Activated CD8-positive, alpha-beta memory T cell treated with anti-CD3 and anti-CD28 coated beads, Interleukin-2, amount 50 U/mL, for 24 hours (primary cell): ENCODE results near the gene MRPS18A.

ENCODE experiments used
- DNase-seq: peaks from one replicate; pipeline ENCODE4 v3.0.0-alpha.2; 2020; ENCODE audit errors: extremely low read depth

MRPS18A gene

GRCh38 chr6:43687437-43688347 is at the start of gene MRPS18A:
Gene MRPS18A (minus strand): TSS chr6:43687791. CDS start chr6:43687779, 12 bp downstream.
- peak; percentile 56 for DNase-seq

- no peak for DNase-seq
Measured at GRCh38 chr6:43736844-43737243, 49.3 kb upstream of the MRPS18A start.

- DNase-seq: no peak
Measured at GRCh38 chr6:43736211-43736786, 48.7 kb upstream of the MRPS18A start.

- DNase-seq: no peak
Measured at GRCh38 chr6:43735642-43736199, 48.1 kb upstream of the MRPS18A start.

GRCh38 chr6:43734294-43734665 is 46.7 kb upstream of the MRPS18A start:
- DNase-seq: no peak

- no peak for DNase-seq
Measured at GRCh38 chr6:43733471-43734293, 46.1 kb upstream of the MRPS18A start.

- no peak for DNase-seq
Measured at GRCh38 chr6:43730634-43731033, 43.0 kb upstream of the MRPS18A start.

- no peak for DNase-seq
Measured at GRCh38 chr6:43729537-43729936, 41.9 kb upstream of the MRPS18A start.

- no peak for DNase-seq
Measured at GRCh38 chr6:43728586-43728985, 41.0 kb upstream of the MRPS18A start.

GRCh38 chr6:43727634-43728033 is 40.0 kb upstream of the MRPS18A start:
- DNase-seq: no peak

GRCh38 chr6:43725643-43726580 is 38.3 kb upstream of the MRPS18A start:
- DNase-seq: no peak

- DNase-seq: peak; percentile 53
Measured at GRCh38 chr6:43724914-43725642, 37.5 kb upstream of the MRPS18A start.

GRCh38 chr6:43724354-43724753 is 36.8 kb upstream of the MRPS18A start:
- no peak for DNase-seq

- peak; percentile 36 for DNase-seq
Measured at GRCh38 chr6:43723737-43724295, 36.2 kb upstream of the MRPS18A start.

GRCh38 chr6:43722920-43723545 is 35.4 kb upstream of the MRPS18A start:
- no peak for DNase-seq

- DNase-seq: no peak
Measured at GRCh38 chr6:43720999-43721398, 33.4 kb upstream of the MRPS18A start.

- no peak for DNase-seq
Measured at GRCh38 chr6:43719511-43719910, 31.9 kb upstream of the MRPS18A start.

GRCh38 chr6:43718387-43719105 is 31.0 kb upstream of the MRPS18A start:
- no peak for DNase-seq

GRCh38 chr6:43717822-43718221 is 30.2 kb upstream of the MRPS18A start:
- no peak for DNase-seq
